Keratinocyte (primary cell): Measurements from ENCODE around the gene MCTP2. TPM values are rescaled to one million over a fixed set of nuclear protein-coding genes. Genes with fewer than 3 reads are reported as not detected.

Experiments
- DNase-seq: peaks from one replicate; pipeline ENCODE4 v3.0.0-alpha.2; 2011; ENCODE audit warnings: low read depth, missing footprints, low spot score
- FAIRE-seq: peaks from 2 replicates; lab custom pipeline; 2011; peaks lifted over from hg19 to GRCh38; lab: Jason Lieb, UNC
- H2AFZ ChIP-seq: 2 replicates; pipeline ENCODE4 v1.6.0; 2012; ENCODE audit warnings: low read length, control low read depth, inconsistent platforms; ENCODE audit not compliant: control insufficient read depth
- H3K27ac ChIP-seq: 2 replicates; pipeline ENCODE4 v1.5.1; 2011; ENCODE audit warnings: low read length; ENCODE audit not compliant: control insufficient read depth, insufficient read depth
- H3K27me3 ChIP-seq: 3 replicates; pipeline ENCODE4 v1.6.0; 2011; ENCODE audit warnings: low read length; ENCODE audit not compliant: control insufficient read depth, insufficient read depth; ENCODE audit errors: extremely low read depth
- H3K36me3 ChIP-seq, 2 experiments: 2 replicates in 1 of 2; 3 replicates in 1 of 2; pipeline ENCODE4 v1.5.1; 2011; ENCODE audit warnings: low read length in 2 of 2, mild to moderate bottlenecking in 1 of 2; ENCODE audit not compliant: control insufficient read depth in 2 of 2, insufficient read depth in 2 of 2; ENCODE audit errors: extremely low read depth in 1 of 2
- H3K4me1 ChIP-seq: 3 replicates; pipeline ENCODE4 v1.5.1; 2011; ENCODE audit warnings: low read length; ENCODE audit not compliant: control insufficient read depth, insufficient read depth; ENCODE audit errors: extremely low read depth
- H3K4me2 ChIP-seq: 3 replicates; pipeline ENCODE4 v1.6.0; 2011; ENCODE audit warnings: low read depth, low read length; ENCODE audit not compliant: control insufficient read depth, insufficient read depth; ENCODE audit errors: extremely low read depth
- H3K4me3 ChIP-seq, 3 experiments: fragments of 200-600 bp in 1 of 3; sonication (generic) in 1 of 3; 2 replicates in 2 of 3; 3 replicates in 1 of 3; pipeline ENCODE4 v1.5.1; 2011 to 2016; ENCODE audit warnings: low read length in 3 of 3, mild to moderate bottlenecking in 3 of 3, control low read depth in 2 of 3, inconsistent platforms in 1 of 3, low read depth in 1 of 3, mixed read lengths in 1 of 3, mixed run types in 1 of 3, moderate library complexity in 1 of 3; ENCODE audit not compliant: control insufficient read depth in 2 of 3, insufficient read depth in 2 of 3; ENCODE audit errors: extremely low read depth in 1 of 3
- H3K79me2 ChIP-seq: 2 replicates; pipeline ENCODE4 v1.6.0; 2012; ENCODE audit warnings: low read length; ENCODE audit not compliant: control insufficient read depth, insufficient read depth
- H3K9ac ChIP-seq: 3 replicates; pipeline ENCODE4 v1.6.0; 2011; ENCODE audit warnings: low read length; ENCODE audit not compliant: control insufficient read depth, insufficient read depth; ENCODE audit errors: extremely low read depth
- H3K9me1 ChIP-seq: 3 replicates; pipeline ENCODE4 v1.6.0; 2011; ENCODE audit warnings: low read length; ENCODE audit not compliant: control insufficient read depth, insufficient read depth; ENCODE audit errors: extremely low read depth
- H3K9me3 ChIP-seq: 2 replicates; pipeline ENCODE4 v1.5.1; 2012; ENCODE audit warnings: low read depth, low read length; ENCODE audit not compliant: control insufficient read depth
- H4K20me1 ChIP-seq: 3 replicates; pipeline ENCODE4 v1.6.0; 2011; ENCODE audit warnings: low read length; ENCODE audit not compliant: control insufficient read depth, insufficient read depth; ENCODE audit errors: extremely low read depth
- EZH2 ChIP-seq: IDR thresholded peaks from one replicate; pipeline ENCODE4 v1.6.1; 2012; ENCODE audit warnings: inconsistent platforms, mild to moderate bottlenecking, low read length, moderate library complexity
- dilution Hi-C: fragments of 300-500 bp; cut with MboI; formaldehyde crosslinking; loops from one replicate; pipeline ENCODE4 v1.7.0; 2020; ENCODE audit warnings: low sequenced_read_pairs; ENCODE audit not compliant: extremely low pct_ligation_motif_present
- polyA plus RNA-seq, 5 experiments: library from polyadenylated mRNA; depleted of rRNA in 3 of 5; stranded (reverse) in 3 of 5; stranded (forward) in 1 of 5; unstranded in 1 of 5; fragments of >200 nt; gene quantifications; 1 replicate in 1 of 5; 2 replicates in 3 of 5; 3 replicates in 1 of 5; pipeline versions ENCODE4 v1.2.1 to v1.2.3, GENCODE V29; 2011 to 2012; ENCODE audit warnings: missing spikeins in 2 of 5, low read depth in 1 of 5, low replicate concordance in 1 of 5
- TF ChIP-seq, protein P1 (sequence below), 3 experiments: IDR thresholded peaks in 1 of 3; conservative IDR thresholded peaks in 1 of 3; optimal IDR thresholded peaks in 1 of 3; 2 replicates in 2 of 3; 3 replicates in 1 of 3; pipeline versions ENCODE3 to v1.5.1; 2011; ENCODE audit warnings: low read length in 3 of 3, mild to moderate bottlenecking in 3 of 3, moderate library complexity in 2 of 3, control low read depth in 1 of 3, inconsistent platforms in 1 of 3; ENCODE audit not compliant: insufficient read depth in 2 of 3; ENCODE audit errors: extremely low read depth in 1 of 3

Gene MCTP2
- polyA plus RNA-seq, 1 donor (not counting 4 experiments of a cell fraction or from before 2014, with no cell fraction given) = 22.0 TPM

DNA sequence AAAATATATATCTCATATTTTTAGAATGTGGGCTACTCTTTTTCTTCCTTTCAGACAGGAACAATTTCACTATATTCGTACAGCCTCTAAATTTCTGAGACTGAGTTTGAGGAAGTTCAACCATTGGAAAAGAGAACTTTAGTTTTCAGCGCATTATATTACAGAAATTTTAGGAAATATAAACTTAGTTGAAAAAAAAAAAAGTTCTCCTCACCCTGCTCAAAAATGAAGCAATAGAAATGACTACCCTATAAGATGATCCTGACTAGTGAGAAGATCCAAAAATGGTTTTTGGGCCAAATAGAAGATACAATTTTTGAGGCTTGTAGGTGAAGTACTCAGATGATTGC, 139.6 kb downstream of the MCTP2 start:
- Histone ChIP-seq H3K36me3 (peaks cover 0 to 4% of the 10 kb centered on the region in 2 experiments), H3K27ac (no peak overlapping the region), H4K20me1 (no peaks in the 10 kb centered on the region), H3K4me2 (no peak overlapping the region), H3K9me1 (no peaks in the 10 kb centered on the region), H3K9me3 (no peaks in the 10 kb centered on the region), H2AFZ (no peak overlapping the region), H3K79me2 (no peaks in the 10 kb centered on the region), H3K9ac (no peak overlapping the region), H3K27me3 (no peaks in the 10 kb centered on the region), H3K4me1 (no peaks in the 10 kb centered on the region), H3K4me3 (no peak overlapping the region)
- DNase-seq (no peak), FAIRE-seq (no peak)
- dilution Hi-C loops = no loop called here
- TF ChIP-seq, protein P1, sequence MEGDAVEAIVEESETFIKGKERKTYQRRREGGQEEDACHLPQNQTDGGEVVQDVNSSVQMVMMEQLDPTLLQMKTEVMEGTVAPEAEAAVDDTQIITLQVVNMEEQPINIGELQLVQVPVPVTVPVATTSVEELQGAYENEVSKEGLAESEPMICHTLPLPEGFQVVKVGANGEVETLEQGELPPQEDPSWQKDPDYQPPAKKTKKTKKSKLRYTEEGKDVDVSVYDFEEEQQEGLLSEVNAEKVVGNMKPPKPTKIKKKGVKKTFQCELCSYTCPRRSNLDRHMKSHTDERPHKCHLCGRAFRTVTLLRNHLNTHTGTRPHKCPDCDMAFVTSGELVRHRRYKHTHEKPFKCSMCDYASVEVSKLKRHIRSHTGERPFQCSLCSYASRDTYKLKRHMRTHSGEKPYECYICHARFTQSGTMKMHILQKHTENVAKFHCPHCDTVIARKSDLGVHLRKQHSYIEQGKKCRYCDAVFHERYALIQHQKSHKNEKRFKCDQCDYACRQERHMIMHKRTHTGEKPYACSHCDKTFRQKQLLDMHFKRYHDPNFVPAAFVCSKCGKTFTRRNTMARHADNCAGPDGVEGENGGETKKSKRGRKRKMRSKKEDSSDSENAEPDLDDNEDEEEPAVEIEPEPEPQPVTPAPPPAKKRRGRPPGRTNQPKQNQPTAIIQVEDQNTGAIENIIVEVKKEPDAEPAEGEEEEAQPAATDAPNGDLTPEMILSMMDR (optimal IDR thresholded peaks at IDR 0.05 in 1 of 3, IDR thresholded peaks at IDR 0.05 in 1 of 3, conservative IDR thresholded peaks at IDR 0.05 in 1 of 3; ENCODE audit: extremely low read depth in 1 of 3, insufficient read depth in 2 of 3, low read length in 3 of 3) = no peak
- no peak for TF ChIP-seq EZH2

DNA sequence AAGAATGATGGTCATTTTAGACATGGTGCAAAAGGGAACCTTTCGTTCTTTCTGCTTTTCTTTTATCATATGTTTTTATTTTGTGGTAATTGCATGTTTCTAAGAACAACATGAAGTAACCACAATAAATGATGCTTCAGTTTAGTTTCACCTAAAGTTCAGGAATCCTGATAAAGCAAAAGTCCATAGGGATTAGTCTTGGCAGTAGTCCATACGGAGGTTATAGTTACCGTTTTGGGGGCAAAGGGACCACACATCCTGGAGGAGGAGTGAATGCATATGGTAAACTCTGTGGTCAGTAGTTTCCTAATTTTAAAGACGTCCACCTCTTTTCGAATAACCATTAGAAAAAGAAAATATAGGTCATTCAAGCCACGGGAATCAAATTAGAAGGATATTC, 141.5 kb downstream of the MCTP2 start:
- Histone ChIP-seq H3K9me3 (no peaks in the 10 kb centered on the region), H3K9me1 (no peaks in the 10 kb centered on the region), H3K4me3 (no peak overlapping the region), H3K9ac (no peak overlapping the region), H3K27ac (no peak overlapping the region), H4K20me1 (no peaks in the 10 kb centered on the region), H3K36me3 (peaks cover 0 to 6% of the 10 kb centered on the region in 2 experiments), H3K4me1 (no peaks in the 10 kb centered on the region), H3K79me2 (no peaks in the 10 kb centered on the region), H3K4me2 (no peak overlapping the region), H2AFZ (no peak overlapping the region), H3K27me3 (no peaks in the 10 kb centered on the region)
- TF ChIP-seq, protein P1 (optimal IDR thresholded peaks at IDR 0.05 in 1 of 3, IDR thresholded peaks at IDR 0.05 in 1 of 3, conservative IDR thresholded peaks at IDR 0.05 in 1 of 3; ENCODE audit: extremely low read depth in 1 of 3, insufficient read depth in 2 of 3, low read length in 3 of 3) = no peak
- TF ChIP-seq EZH2 = no peak
- FAIRE-seq = no peak
- no peak for DNase-seq
- dilution Hi-C loops = no loop called here
